Naive thymus-derived CD8-positive, alpha-beta T cell (primary cell): ENCODE data around the gene RNF152. TPM values are rescaled to one million over a fixed set of nuclear protein-coding genes. Genes with fewer than 3 reads are reported as not detected.

Source experiments
- ATAC-seq, 2 donors: fragments of 150-1000 bp; cut with Tn5 transposase in 1 of 2; sonication (Bioruptor Pico), chemical (Tn5 transposase) in 1 of 2; 1 replicate in 1 of 2; 2 replicates in 1 of 2; pipeline ENCODE4 v1.10.0; 2021; ENCODE audit warnings: mild to moderate bottlenecking in 2 of 2, moderate library complexity in 2 of 2
- POLR2A ChIA-PET: fragments of 350-600 bp; sonication (Branson Sonifier 250); formaldehyde crosslinking; loops from one replicate; lab custom pipeline; 2021; ENCODE audit warnings: antibody characterized with exemption; lab: Charles Lee
- DNase-seq, 10 donors: peaks; one replicate each; pipeline versions ENCODE4 v3.0.0 to v3.0.0-alpha.2; 2020 to 2022
- H3K27ac Mint-ChIP-seq, 10 donors: one replicate each; pipeline ENCODE4 v1.8.0; 2020 to 2022; ENCODE audit warnings: mild to moderate bottlenecking in 10 of 10, mixed read lengths in 10 of 10, moderate library complexity in 4 of 10, inconsistent platforms in 1 of 10
- H3K27me3 Mint-ChIP-seq, 5 donors: one replicate each; pipeline ENCODE4 v1.8.0; 2021 to 2022; ENCODE audit warnings: mixed read lengths in 5 of 5
- H3K36me3 Mint-ChIP-seq, 3 donors: one replicate each; pipeline ENCODE4 v1.8.0; 2020 to 2022; ENCODE audit warnings: mixed read lengths in 3 of 3, mild to moderate bottlenecking in 2 of 3, inconsistent platforms in 1 of 3
- H3K4me1 Mint-ChIP-seq, 4 donors: one replicate each; pipeline ENCODE4 v1.8.0; 2021 to 2022; ENCODE audit warnings: mixed read lengths in 4 of 4
- H3K4me3 Mint-ChIP-seq, 10 donors: one replicate each; pipeline ENCODE4 v1.8.0; 2020 to 2022; ENCODE audit warnings: mild to moderate bottlenecking in 10 of 10, mixed read lengths in 10 of 10, moderate library complexity in 6 of 10, inconsistent platforms in 1 of 10
- H3K9me3 Mint-ChIP-seq, 9 donors: one replicate each; pipeline ENCODE4 v1.8.0; 2020 to 2022; ENCODE audit warnings: mixed read lengths in 9 of 9, mild to moderate bottlenecking in 3 of 9, inconsistent platforms in 1 of 9, moderate library complexity in 1 of 9
- polyA plus RNA-seq, 3 donors: library from polyadenylated mRNA; unstranded; fragments of 300-500 nt; fragmentation: Illumina TruSeq; gene quantifications; one replicate each; pipeline ENCODE4 v1.2.3, GENCODE V29; 2021
- total RNA-seq, 8 experiments: library from RNA in 2 of 8; stranded (reverse) in 2 of 8; gene quantifications; one replicate each; pipeline ENCODE4 v1.2.3 and lab custom pipeline; 2021 to 2026

The RNF152 gene
- under 1 TPM; 0.19 to 0.23 TPM for total RNA-seq
- polyA plus RNA-seq: not detected
- 0 to 2.1 (median 0.51) reads per million in 6 experiments for total RNA-seq (lab: John Stamatoyannopoulos, UW)

GRCh38 chr18:61892683-61893308 is at the start of gene RNF152:
RNF152 (minus strand) TSS chr18:61893007; CDS start chr18:61816463, 76,544 bp downstream.
- ATAC-seq (peak; percentile 41 to 54), DNase-seq (peak in 8 of 10 donors; percentile 15 to 68 (median 30))
- peaks cover 5 to 43% (median 18%) of the 10 kb centered on the region in 5 donors for H3K27me3 Mint-ChIP-seq
- H3K4me1 Mint-ChIP-seq: peaks cover 7 to 21% (median 15%) of the 10 kb centered on the region in 4 donors
- H3K27ac Mint-ChIP-seq: peak within 1 kb of the TSS in 5 of 10 donors; percentile 8 to 84 (median 69)
- H3K4me3 Mint-ChIP-seq: peak within 1 kb of the TSS; percentile 82 to 96 (median 91)
- H3K9me3 Mint-ChIP-seq: no peaks in the 10 kb centered on the region
- POLR2A ChIA-PET: no interaction called here
- no peaks in the 10 kb centered on the region for H3K36me3 Mint-ChIP-seq

GRCh38 chr18:61941948-61942471 is 49.2 kb upstream of the RNF152 start:
- Mint-ChIP-seq H3K27me3 (peaks cover 0 to 15% (median under 1%) of the 10 kb centered on the region in 5 donors), H3K4me1 (peaks cover 2 to 16% (median 12%) of the 10 kb centered on the region in 4 donors), H3K4me3 (peak overlapping the region in 7 of 10 donors; percentile 9 to 61 (median 43)), H3K36me3 (no peaks in the 10 kb centered on the region), H3K27ac (peak overlapping the region in 7 of 10 donors; percentile 1 to 88 (median 10)), H3K9me3 (peaks cover 0 to 9% (median 0%) of the 10 kb centered on the region in 9 donors)
- no peak for ATAC-seq
- DNase-seq: peak in 2 of 10 donors; percentile 19 to 39
- POLR2A ChIA-PET: no interaction called here

GRCh38 chr18:61939046-61939674 is 46.4 kb upstream of the RNF152 start:
- Mint-ChIP-seq H3K36me3 (no peaks in the 10 kb centered on the region), H3K4me3 (no peak overlapping the region), H3K4me1 (peaks cover 2 to 16% (median 12%) of the 10 kb centered on the region in 4 donors), H3K27me3 (peaks cover 5 to 26% (median 8%) of the 10 kb centered on the region in 5 donors), H3K27ac (no peak overlapping the region), H3K9me3 (peaks cover 0 to 9% (median 0%) of the 10 kb centered on the region in 9 donors)
- POLR2A ChIA-PET: no interaction called here
- no peak for DNase-seq
- ATAC-seq: no peak

- DNase-seq (no peak), ATAC-seq (no peak)
- Mint-ChIP-seq H3K4me1 (no peaks in the 10 kb centered on the region), H3K4me3 (no peak overlapping the region), H3K36me3 (peaks cover 0 to 9% (median 0%) of the 10 kb centered on the region in 3 donors), H3K9me3 (peaks cover 0 to under 1% (median 0%) of the 10 kb centered on the region in 9 donors), H3K27me3 (peaks cover 5 to 43% (median 8%) of the 10 kb centered on the region in 5 donors), H3K27ac (no peak overlapping the region)
- POLR2A ChIA-PET: no interaction called here
Measured at GRCh38 chr18:61935362-61935761, 42.6 kb upstream of the RNF152 start.

GRCh38 chr18:61931654-61932379 is 39.0 kb upstream of the RNF152 start:
- DNase-seq (no peak), ATAC-seq (no peak)
- Mint-ChIP-seq H3K27ac (no peak overlapping the region), H3K27me3 (peaks cover 5 to 36% (median 8%) of the 10 kb centered on the region in 5 donors), H3K4me1 (peaks cover 0 to 5% (median 4%) of the 10 kb centered on the region in 4 donors), H3K4me3 (no peak overlapping the region), H3K9me3 (peaks cover 0 to 14% (median 1%) of the 10 kb centered on the region in 9 donors), H3K36me3 (peaks cover 0 to 12% (median 4%) of the 10 kb centered on the region in 3 donors)
- POLR2A ChIA-PET: no interaction called here

- H3K9me3 Mint-ChIP-seq: peaks cover 0 to 14% (median 3%) of the 10 kb centered on the region in 9 donors
- DNase-seq (no peak), ATAC-seq (no peak)
- no peak overlapping the region for H3K4me3 Mint-ChIP-seq
- H3K4me1 Mint-ChIP-seq: peaks cover 0 to 19% (median 16%) of the 10 kb centered on the region in 4 donors
- POLR2A ChIA-PET: no interaction called here
- peaks cover under 1 to 25% (median 2%) of the 10 kb centered on the region in 5 donors for H3K27me3 Mint-ChIP-seq
- peaks cover 0 to 12% (median 5%) of the 10 kb centered on the region in 3 donors for H3K36me3 Mint-ChIP-seq
- no peak overlapping the region for H3K27ac Mint-ChIP-seq
Measured at GRCh38 chr18:61929881-61930640, 37.3 kb upstream of the RNF152 start.

- peak in 2 of 10 donors; percentile 6 to 10 for DNase-seq
- H3K36me3 Mint-ChIP-seq: peaks cover 0 to 5% (median 4%) of the 10 kb centered on the region in 3 donors
- H3K27me3 Mint-ChIP-seq: peaks cover 0 to 2% (median 0%) of the 10 kb centered on the region in 5 donors
- no peak overlapping the region for H3K27ac Mint-ChIP-seq
- peak overlapping the region in 4 of 10 donors; percentile 2 to 50 (median 24) for H3K4me3 Mint-ChIP-seq
- H3K9me3 Mint-ChIP-seq: peaks cover 0 to 14% (median 5%) of the 10 kb centered on the region in 9 donors
- POLR2A ChIA-PET: no interaction called here
- H3K4me1 Mint-ChIP-seq: peaks cover 0 to 19% (median 16%) of the 10 kb centered on the region in 4 donors
- peak in 1 of 2 donors; percentile 43 for ATAC-seq
Measured at GRCh38 chr18:61926532-61926931, 33.7 kb upstream of the RNF152 start.

GRCh38 chr18:61924550-61924949 is 31.7 kb upstream of the RNF152 start:
- ATAC-seq (no peak), DNase-seq (no peak)
- H3K4me1 Mint-ChIP-seq: peaks cover 0 to 19% (median 16%) of the 10 kb centered on the region in 4 donors
- peaks cover 0 to 2% (median 0%) of the 10 kb centered on the region in 5 donors for H3K27me3 Mint-ChIP-seq
- POLR2A ChIA-PET: no interaction called here
- no peak overlapping the region for H3K27ac Mint-ChIP-seq
- H3K9me3 Mint-ChIP-seq: peaks cover 0 to 14% (median 5%) of the 10 kb centered on the region in 9 donors
- H3K4me3 Mint-ChIP-seq: no peak overlapping the region
- peaks cover 0 to 5% (median 3%) of the 10 kb centered on the region in 3 donors for H3K36me3 Mint-ChIP-seq

- Mint-ChIP-seq H3K36me3 (peaks cover 0 to 2% (median 0%) of the 10 kb centered on the region in 3 donors), H3K9me3 (peaks cover 0 to 9% (median 1%) of the 10 kb centered on the region in 9 donors), H3K27ac (no peak overlapping the region), H3K27me3 (peaks cover 0 to 4% (median 1%) of the 10 kb centered on the region in 5 donors), H3K4me3 (no peak overlapping the region), H3K4me1 (peaks cover 0 to 19% (median 16%) of the 10 kb centered on the region in 4 donors)
- DNase-seq: no peak
- ATAC-seq: no peak
- POLR2A ChIA-PET: no interaction called here
Measured at GRCh38 chr18:61922435-61922834, 29.6 kb upstream of the RNF152 start.

- H3K4me1 Mint-ChIP-seq: peaks cover 0 to 13% (median 12%) of the 10 kb centered on the region in 4 donors
- H3K4me3 Mint-ChIP-seq: no peak overlapping the region
- H3K9me3 Mint-ChIP-seq: peaks cover 0 to 9% (median 0%) of the 10 kb centered on the region in 9 donors
- DNase-seq: no peak
- no peak overlapping the region for H3K27ac Mint-ChIP-seq
- no peak for ATAC-seq
- H3K27me3 Mint-ChIP-seq: peaks cover 0 to 4% (median 1%) of the 10 kb centered on the region in 5 donors
- POLR2A ChIA-PET: no interaction called here
- peaks cover 0 to 2% (median 0%) of the 10 kb centered on the region in 3 donors for H3K36me3 Mint-ChIP-seq
Measured at GRCh38 chr18:61921621-61922235, 28.9 kb upstream of the RNF152 start.

- POLR2A ChIA-PET: no interaction called here
- ATAC-seq (no peak), DNase-seq (no peak)
- peaks cover 0 to 2% (median 0%) of the 10 kb centered on the region in 3 donors for H3K36me3 Mint-ChIP-seq
- H3K27ac Mint-ChIP-seq: no peak overlapping the region
- peaks cover 0 to 2% (median 0%) of the 10 kb centered on the region in 9 donors for H3K9me3 Mint-ChIP-seq
- H3K4me1 Mint-ChIP-seq: peaks cover 0 to 1% (median 0%) of the 10 kb centered on the region in 4 donors
- H3K4me3 Mint-ChIP-seq: no peak overlapping the region
- H3K27me3 Mint-ChIP-seq: peaks cover 0 to 7% (median 4%) of the 10 kb centered on the region in 5 donors
Measured at GRCh38 chr18:61917818-61918217, 25.0 kb upstream of the RNF152 start.
